Epithelial cell of esophagus (primary cell): ENCODE measurements around the gene ZMYND12.

ENCODE experiments used
- DNase-seq: peaks from one replicate; pipeline ENCODE4 v3.0.0; 2010; ENCODE audit warnings: low read depth
- H3K4me3 ChIP-seq: 2 replicates; pipeline ENCODE4 v1.5.1; 2011; ENCODE audit warnings: mild to moderate bottlenecking, low read length, control low read depth
- CTCF ChIP-seq: IDR thresholded peaks from 2 replicates; pipeline ENCODE4 v1.5.1; 2011; ENCODE audit warnings: low read depth, mild to moderate bottlenecking, low read length, control low read depth, inconsistent platforms; ENCODE audit not compliant: insufficient read depth; ENCODE audit errors: missing control alignments

Gene ZMYND12

GRCh38 chr1:42430286-42431135 lies 25.3 kb downstream of the ZMYND12 start:
- TF ChIP-seq CTCF: no peak
- no peak overlapping the region for H3K4me3 ChIP-seq
- DNase-seq: no peak

GRCh38 chr1:42429603-42430002 lies 26.2 kb downstream of the ZMYND12 start:
- DNase-seq: no peak
- H3K4me3 ChIP-seq: no peak overlapping the region
- TF ChIP-seq CTCF: no peak

- no peak overlapping the region for H3K4me3 ChIP-seq
- no peak for TF ChIP-seq CTCF
- DNase-seq: no peak
These were observed 28.6 kb downstream of the ZMYND12 start for GRCh38 chr1:42427240-42427639.

- no peak for TF ChIP-seq CTCF
- H3K4me3 ChIP-seq: no peak overlapping the region
- DNase-seq: no peak
These were observed 31.6 kb downstream of the ZMYND12 start for GRCh38 chr1:42424201-42424600.

GRCh38 chr1:42423681-42424080 lies 32.1 kb downstream of the ZMYND12 start:
- no peak for DNase-seq
- no peak for TF ChIP-seq CTCF
- no peak overlapping the region for H3K4me3 ChIP-seq

- no peak for DNase-seq
- no peak overlapping the region for H3K4me3 ChIP-seq
These were observed 33.1 kb downstream of the ZMYND12 start for GRCh38 chr1:42422737-42423136.

More at GRCh38 chr1:42422737-42423136, 33.1 kb downstream of the ZMYND12 start:
- no peak for TF ChIP-seq CTCF
